NCI-H748 (cell line): ENCODE results near the gene RPL23.

Experiments used
- DNase-seq: peaks from one replicate; lab custom pipeline; 2025; ENCODE audit not compliant: unreplicated experiment; lab: John Stamatoyannopoulos, UW

Gene RPL23

GRCh38 chr17:38853292-38854219 lies at the start of gene RPL23:
RPL23 (minus strand) TSS chr17:38853721; CDS start chr17:38853710, 11 bp downstream.
- DNase-seq = peak; percentile 99

- DNase-seq = no peak
Measured at GRCh38 chr17:38900978-38901656, 47.6 kb upstream of the RPL23 start.

- DNase-seq = no peak
Measured at GRCh38 chr17:38899421-38899820, 45.9 kb upstream of the RPL23 start.

- DNase-seq = no peak
Measured at GRCh38 chr17:38898812-38899348, 45.4 kb upstream of the RPL23 start.

- DNase-seq = no peak
Measured at GRCh38 chr17:38898291-38898679, 44.8 kb upstream of the RPL23 start.

- no peak for DNase-seq
Measured at GRCh38 chr17:38897671-38898290, 44.3 kb upstream of the RPL23 start.

- no peak for DNase-seq
Measured at GRCh38 chr17:38897176-38897575, 43.7 kb upstream of the RPL23 start.

GRCh38 chr17:38896346-38896954 lies 42.9 kb upstream of the RPL23 start:
- DNase-seq = no peak

GRCh38 chr17:38894276-38894675 lies 40.8 kb upstream of the RPL23 start:
- DNase-seq = no peak

GRCh38 chr17:38893607-38894006 lies 40.1 kb upstream of the RPL23 start:
- no peak for DNase-seq

GRCh38 chr17:38893113-38893512 lies 39.6 kb upstream of the RPL23 start:
- DNase-seq = no peak

- DNase-seq = no peak
Measured at GRCh38 chr17:38892620-38893019, 39.1 kb upstream of the RPL23 start.

- no peak for DNase-seq
Measured at GRCh38 chr17:38892083-38892482, 38.6 kb upstream of the RPL23 start.

GRCh38 chr17:38891441-38891840 lies 37.9 kb upstream of the RPL23 start:
- DNase-seq = no peak

GRCh38 chr17:38890410-38890746 lies 36.9 kb upstream of the RPL23 start:
- no peak for DNase-seq

GRCh38 chr17:38889745-38890409 lies 36.4 kb upstream of the RPL23 start:
- DNase-seq = no peak

- no peak for DNase-seq
Measured at GRCh38 chr17:38888842-38889241, 35.3 kb upstream of the RPL23 start.

GRCh38 chr17:38886643-38887010 lies 33.1 kb upstream of the RPL23 start:
- DNase-seq = no peak

- peak; percentile 19 for DNase-seq
Measured at GRCh38 chr17:38885728-38886642, 32.5 kb upstream of the RPL23 start.
